Keratinocyte (primary cell): ENCODE data around the gene DENND4C. TPM values are rescaled to one million over a fixed set of nuclear protein-coding genes. Genes with fewer than 3 reads are reported as not detected.
"Not testable (repeated sequence)": the region's sequence is repeated elsewhere in the genome, so short reads cannot be mapped to it uniquely, and the experiment has no call there.

Experiments
- DNase-seq: peaks from one replicate; pipeline ENCODE4 v3.0.0-alpha.2; 2011; ENCODE audit warnings: low read depth, missing footprints, low spot score
- FAIRE-seq: peaks from 2 replicates; lab custom pipeline; 2011; peaks lifted over from hg19 to GRCh38; lab: Jason Lieb, UNC
- H2AFZ ChIP-seq: 2 replicates; pipeline ENCODE4 v1.6.0; 2012; ENCODE audit warnings: low read length, control low read depth, inconsistent platforms; ENCODE audit not compliant: control insufficient read depth
- H3K27ac ChIP-seq: 2 replicates; pipeline ENCODE4 v1.5.1; 2011; ENCODE audit warnings: low read length; ENCODE audit not compliant: control insufficient read depth, insufficient read depth
- H3K27me3 ChIP-seq: 3 replicates; pipeline ENCODE4 v1.6.0; 2011; ENCODE audit warnings: low read length; ENCODE audit not compliant: control insufficient read depth, insufficient read depth; ENCODE audit errors: extremely low read depth
- H3K36me3 ChIP-seq, 2 experiments: 2 replicates in 1 of 2; 3 replicates in 1 of 2; pipeline ENCODE4 v1.5.1; 2011; ENCODE audit warnings: low read length in 2 of 2, mild to moderate bottlenecking in 1 of 2; ENCODE audit not compliant: control insufficient read depth in 2 of 2, insufficient read depth in 2 of 2; ENCODE audit errors: extremely low read depth in 1 of 2
- H3K4me1 ChIP-seq: 3 replicates; pipeline ENCODE4 v1.5.1; 2011; ENCODE audit warnings: low read length; ENCODE audit not compliant: control insufficient read depth, insufficient read depth; ENCODE audit errors: extremely low read depth
- H3K4me2 ChIP-seq: 3 replicates; pipeline ENCODE4 v1.6.0; 2011; ENCODE audit warnings: low read depth, low read length; ENCODE audit not compliant: control insufficient read depth, insufficient read depth; ENCODE audit errors: extremely low read depth
- H3K4me3 ChIP-seq, 3 experiments: fragments of 200-600 bp in 1 of 3; sonication (generic) in 1 of 3; 2 replicates in 2 of 3; 3 replicates in 1 of 3; pipeline ENCODE4 v1.5.1; 2011 to 2016; ENCODE audit warnings: low read length in 3 of 3, mild to moderate bottlenecking in 3 of 3, control low read depth in 2 of 3, inconsistent platforms in 1 of 3, low read depth in 1 of 3, mixed read lengths in 1 of 3, mixed run types in 1 of 3, moderate library complexity in 1 of 3; ENCODE audit not compliant: control insufficient read depth in 2 of 3, insufficient read depth in 2 of 3; ENCODE audit errors: extremely low read depth in 1 of 3
- H3K79me2 ChIP-seq: 2 replicates; pipeline ENCODE4 v1.6.0; 2012; ENCODE audit warnings: low read length; ENCODE audit not compliant: control insufficient read depth, insufficient read depth
- H3K9ac ChIP-seq: 3 replicates; pipeline ENCODE4 v1.6.0; 2011; ENCODE audit warnings: low read length; ENCODE audit not compliant: control insufficient read depth, insufficient read depth; ENCODE audit errors: extremely low read depth
- H3K9me1 ChIP-seq: 3 replicates; pipeline ENCODE4 v1.6.0; 2011; ENCODE audit warnings: low read length; ENCODE audit not compliant: control insufficient read depth, insufficient read depth; ENCODE audit errors: extremely low read depth
- H3K9me3 ChIP-seq: 2 replicates; pipeline ENCODE4 v1.5.1; 2012; ENCODE audit warnings: low read depth, low read length; ENCODE audit not compliant: control insufficient read depth
- H4K20me1 ChIP-seq: 3 replicates; pipeline ENCODE4 v1.6.0; 2011; ENCODE audit warnings: low read length; ENCODE audit not compliant: control insufficient read depth, insufficient read depth; ENCODE audit errors: extremely low read depth
- EZH2 ChIP-seq: IDR thresholded peaks from one replicate; pipeline ENCODE4 v1.6.1; 2012; ENCODE audit warnings: inconsistent platforms, mild to moderate bottlenecking, low read length, moderate library complexity
- dilution Hi-C: fragments of 300-500 bp; cut with MboI; formaldehyde crosslinking; loops from one replicate; pipeline ENCODE4 v1.7.0; 2020; ENCODE audit warnings: low sequenced_read_pairs; ENCODE audit not compliant: extremely low pct_ligation_motif_present
- polyA plus RNA-seq, 5 experiments: library from polyadenylated mRNA; depleted of rRNA in 3 of 5; stranded (reverse) in 3 of 5; stranded (forward) in 1 of 5; unstranded in 1 of 5; fragments of >200 nt; gene quantifications; 1 replicate in 1 of 5; 2 replicates in 3 of 5; 3 replicates in 1 of 5; pipeline versions ENCODE4 v1.2.1 to v1.2.3, GENCODE V29; 2011 to 2012; ENCODE audit warnings: missing spikeins in 2 of 5, low read depth in 1 of 5, low replicate concordance in 1 of 5
- TF ChIP-seq, protein P1 (sequence below), 3 experiments: IDR thresholded peaks in 1 of 3; conservative IDR thresholded peaks in 1 of 3; optimal IDR thresholded peaks in 1 of 3; 2 replicates in 2 of 3; 3 replicates in 1 of 3; pipeline versions ENCODE3 to v1.5.1; 2011; ENCODE audit warnings: low read length in 3 of 3, mild to moderate bottlenecking in 3 of 3, moderate library complexity in 2 of 3, control low read depth in 1 of 3, inconsistent platforms in 1 of 3; ENCODE audit not compliant: insufficient read depth in 2 of 3; ENCODE audit errors: extremely low read depth in 1 of 3

DENND4C gene
- polyA plus RNA-seq, 1 donor (not counting 4 experiments of a cell fraction or from before 2014, with no cell fraction given) = 25.6 TPM

DNA sequence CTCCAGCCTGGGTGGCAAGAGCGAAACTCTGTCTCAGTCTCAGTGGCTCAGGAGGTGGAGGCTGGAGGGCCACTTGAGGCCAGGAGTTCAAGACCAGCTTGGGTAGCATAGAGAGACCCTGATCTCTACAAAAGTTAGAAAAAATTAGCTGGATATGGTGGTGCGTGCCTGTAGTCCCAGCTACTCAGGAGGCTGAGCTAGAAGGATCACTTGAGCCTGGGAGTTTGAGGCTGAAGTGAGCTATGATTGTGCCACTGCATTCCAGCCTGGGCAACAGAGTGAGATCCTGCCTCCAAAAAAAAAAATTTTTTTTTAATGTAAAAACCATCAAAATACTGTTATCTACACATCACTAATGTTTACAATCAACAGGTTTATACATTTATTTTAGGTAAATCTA, 24.6 kb downstream of the DENND4C start:
- TF ChIP-seq, protein P1, sequence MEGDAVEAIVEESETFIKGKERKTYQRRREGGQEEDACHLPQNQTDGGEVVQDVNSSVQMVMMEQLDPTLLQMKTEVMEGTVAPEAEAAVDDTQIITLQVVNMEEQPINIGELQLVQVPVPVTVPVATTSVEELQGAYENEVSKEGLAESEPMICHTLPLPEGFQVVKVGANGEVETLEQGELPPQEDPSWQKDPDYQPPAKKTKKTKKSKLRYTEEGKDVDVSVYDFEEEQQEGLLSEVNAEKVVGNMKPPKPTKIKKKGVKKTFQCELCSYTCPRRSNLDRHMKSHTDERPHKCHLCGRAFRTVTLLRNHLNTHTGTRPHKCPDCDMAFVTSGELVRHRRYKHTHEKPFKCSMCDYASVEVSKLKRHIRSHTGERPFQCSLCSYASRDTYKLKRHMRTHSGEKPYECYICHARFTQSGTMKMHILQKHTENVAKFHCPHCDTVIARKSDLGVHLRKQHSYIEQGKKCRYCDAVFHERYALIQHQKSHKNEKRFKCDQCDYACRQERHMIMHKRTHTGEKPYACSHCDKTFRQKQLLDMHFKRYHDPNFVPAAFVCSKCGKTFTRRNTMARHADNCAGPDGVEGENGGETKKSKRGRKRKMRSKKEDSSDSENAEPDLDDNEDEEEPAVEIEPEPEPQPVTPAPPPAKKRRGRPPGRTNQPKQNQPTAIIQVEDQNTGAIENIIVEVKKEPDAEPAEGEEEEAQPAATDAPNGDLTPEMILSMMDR (optimal IDR thresholded peaks at IDR 0.05 in 1 of 3, IDR thresholded peaks at IDR 0.05 in 1 of 3, conservative IDR thresholded peaks at IDR 0.05 in 1 of 3; ENCODE audit: extremely low read depth in 1 of 3, insufficient read depth in 2 of 3, low read length in 3 of 3) = no peak
- no peak for TF ChIP-seq EZH2
- H2AFZ ChIP-seq = no peak overlapping the region
- peaks cover 0 to 3% of the 10 kb centered on the region in 2 experiments for H3K36me3 ChIP-seq
- H3K4me3 ChIP-seq = no peak overlapping the region
- no peak for DNase-seq
- no peaks in the 10 kb centered on the region for H3K4me1 ChIP-seq
- dilution Hi-C loops = no loop called here
- H4K20me1 ChIP-seq = peaks cover 5% of the 10 kb centered on the region
- no peak for FAIRE-seq
- no peak overlapping the region for H3K4me2 ChIP-seq
- H3K9me3 ChIP-seq = no peaks in the 10 kb centered on the region
- peaks cover 66% of the 10 kb centered on the region for H3K79me2 ChIP-seq
- no peak overlapping the region for H3K27ac ChIP-seq
- no peaks in the 10 kb centered on the region for H3K27me3 ChIP-seq
- H3K9me1 ChIP-seq = no peaks in the 10 kb centered on the region
- no peak overlapping the region for H3K9ac ChIP-seq

DNA sequence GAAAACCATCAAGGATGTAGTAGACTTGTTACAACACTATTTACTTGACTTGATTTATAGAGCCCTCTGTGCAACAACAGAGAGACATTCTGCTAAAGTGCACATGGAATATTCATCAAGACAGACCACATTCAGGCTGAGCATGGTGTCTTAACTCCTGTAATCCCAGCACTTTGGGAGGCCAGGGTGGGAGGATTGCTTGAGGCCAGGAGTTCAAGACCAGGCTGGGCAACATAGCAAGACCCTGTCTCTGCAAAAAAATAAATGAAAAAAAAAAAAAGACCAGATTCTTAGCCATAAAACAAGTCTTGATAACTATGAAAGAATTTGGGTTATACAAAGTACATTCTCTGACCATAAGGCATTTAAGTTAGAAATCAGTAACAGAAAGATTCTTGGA, 25.3 kb downstream of the DENND4C start:
- peaks cover 5% of the 10 kb centered on the region for H4K20me1 ChIP-seq
- no peak overlapping the region for H3K9ac ChIP-seq
- H2AFZ ChIP-seq = no peak overlapping the region
- no peak for TF ChIP-seq EZH2
- TF ChIP-seq, protein P1 (optimal IDR thresholded peaks at IDR 0.05 in 1 of 3, IDR thresholded peaks at IDR 0.05 in 1 of 3, conservative IDR thresholded peaks at IDR 0.05 in 1 of 3; ENCODE audit: extremely low read depth in 1 of 3, insufficient read depth in 2 of 3, low read length in 3 of 3) = no peak
- no peak overlapping the region for H3K4me3 ChIP-seq
- FAIRE-seq (no peak), DNase-seq (no peak)
- H3K79me2 ChIP-seq = peaks cover 66% of the 10 kb centered on the region
- no peak overlapping the region for H3K4me2 ChIP-seq
- no peak overlapping the region for H3K27ac ChIP-seq
- dilution Hi-C loops = no loop called here
- no peaks in the 10 kb centered on the region for H3K36me3 ChIP-seq
- H3K9me3 ChIP-seq = no peaks in the 10 kb centered on the region
- no peaks in the 10 kb centered on the region for H3K4me1 ChIP-seq
- H3K9me1 ChIP-seq = no peaks in the 10 kb centered on the region
- no peaks in the 10 kb centered on the region for H3K27me3 ChIP-seq

DNA sequence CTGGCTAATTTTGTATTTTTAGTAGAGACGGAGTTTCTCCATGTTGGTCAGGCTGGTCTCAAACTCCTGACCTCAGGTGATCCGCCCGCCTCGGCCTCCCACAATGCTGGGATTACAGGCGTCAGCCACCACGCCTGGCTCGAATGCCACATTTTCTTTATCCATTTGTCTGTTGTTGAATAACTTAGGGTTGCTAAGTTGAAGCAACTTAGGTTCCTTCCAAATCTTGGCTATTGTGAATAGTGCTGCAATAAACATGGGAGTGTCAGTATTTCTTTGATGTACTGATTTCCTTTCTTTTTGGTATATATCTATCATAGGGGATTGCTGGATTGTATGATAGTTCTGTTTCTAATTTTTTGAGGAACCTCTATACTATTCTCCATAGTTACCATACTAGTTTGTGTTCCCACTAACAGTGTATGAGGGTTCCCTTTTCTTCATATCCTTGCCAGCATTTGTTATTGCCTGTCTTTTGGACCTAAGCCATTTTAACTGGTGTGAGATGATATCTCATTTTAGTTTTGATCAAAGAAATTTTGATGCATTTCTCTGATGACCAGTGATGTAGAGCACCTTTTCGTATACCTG, 29.3 kb downstream of the DENND4C start:
- H3K27me3 ChIP-seq, H3K4me3 ChIP-seq, H3K9me1 ChIP-seq, H2AFZ ChIP-seq, H4K20me1 ChIP-seq, dilution Hi-C loops, H3K9me3 ChIP-seq, DNase-seq, H3K36me3 ChIP-seq, H3K4me2 ChIP-seq, H3K27ac ChIP-seq, H3K4me1 ChIP-seq, H3K9ac ChIP-seq, FAIRE-seq: not testable (repeated sequence)
- peaks cover 62% of the 10 kb centered on the region for H3K79me2 ChIP-seq

DNA sequence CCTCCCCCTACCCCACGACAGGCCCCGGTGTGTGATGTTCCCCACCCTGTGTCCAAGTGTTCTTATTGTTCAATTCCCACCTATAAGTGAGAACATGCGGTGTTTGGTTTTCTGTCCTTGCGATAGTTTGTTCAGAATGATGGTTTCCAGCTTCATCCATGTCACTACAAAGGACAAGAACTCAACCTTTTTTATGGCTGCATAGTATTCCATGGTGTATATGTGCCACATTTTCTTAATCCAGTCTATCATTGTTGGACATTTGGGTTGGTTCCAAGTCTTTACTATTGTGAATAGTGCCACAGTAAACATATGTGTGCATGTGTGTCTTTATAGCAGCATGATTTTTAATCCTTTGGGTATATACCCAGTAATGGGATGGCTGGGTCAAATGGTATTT, 35.1 kb downstream of the DENND4C start:
- H3K27ac ChIP-seq, H3K9ac ChIP-seq, DNase-seq, H4K20me1 ChIP-seq, H3K9me3 ChIP-seq, H3K4me2 ChIP-seq, dilution Hi-C loops, H3K4me3 ChIP-seq, H3K36me3 ChIP-seq, H2AFZ ChIP-seq, H3K27me3 ChIP-seq, H3K4me1 ChIP-seq, FAIRE-seq, H3K9me1 ChIP-seq: not testable (repeated sequence)
- H3K79me2 ChIP-seq = peaks cover 70% of the 10 kb centered on the region
